Testis (tissue), 2 donors: ENCODE data around the gene KCTD14.

Experiments
- POLR2A ChIP-seq: fragments of 450-650 bp; IDR thresholded peaks from one replicate; pipeline ENCODE4 v1.6.1; 2017; ENCODE audit warnings: antibody characterized with exemption, mild to moderate bottlenecking, moderate library complexity
- TF ChIP-seq, protein P1 (sequence below), 3 experiments: fragments of 450-650 bp in 2 of 3; fragments of 200-600 bp in 1 of 3; sonication (generic) in 1 of 3; IDR thresholded peaks; one replicate each; pipeline ENCODE4 v1.5.1; 2016 to 2019; ENCODE audit warnings: antibody characterized with exemption in 3 of 3, mild to moderate bottlenecking in 2 of 3, moderate library complexity in 1 of 3

DNA sequence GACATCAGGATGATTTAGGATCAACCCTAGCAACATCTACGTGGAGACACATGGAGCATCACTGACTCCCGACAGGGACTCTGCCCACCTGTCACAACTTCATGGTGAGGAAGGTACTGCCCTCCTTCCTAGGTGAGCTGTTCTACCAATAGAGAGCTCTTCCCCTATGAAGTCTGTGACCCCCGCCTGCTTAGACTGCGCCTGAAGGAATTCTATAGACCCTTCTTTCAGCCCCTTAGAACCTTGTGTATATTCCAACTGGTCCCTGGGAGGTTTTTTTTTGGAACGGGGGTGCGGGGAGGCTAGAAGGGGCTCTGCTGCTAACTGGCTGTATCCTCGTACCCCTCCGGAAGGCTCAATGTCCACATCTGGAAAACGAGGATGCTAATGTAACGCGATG is 29.2 kb downstream of the KCTD14 start:
- TF ChIP-seq, protein P1, sequence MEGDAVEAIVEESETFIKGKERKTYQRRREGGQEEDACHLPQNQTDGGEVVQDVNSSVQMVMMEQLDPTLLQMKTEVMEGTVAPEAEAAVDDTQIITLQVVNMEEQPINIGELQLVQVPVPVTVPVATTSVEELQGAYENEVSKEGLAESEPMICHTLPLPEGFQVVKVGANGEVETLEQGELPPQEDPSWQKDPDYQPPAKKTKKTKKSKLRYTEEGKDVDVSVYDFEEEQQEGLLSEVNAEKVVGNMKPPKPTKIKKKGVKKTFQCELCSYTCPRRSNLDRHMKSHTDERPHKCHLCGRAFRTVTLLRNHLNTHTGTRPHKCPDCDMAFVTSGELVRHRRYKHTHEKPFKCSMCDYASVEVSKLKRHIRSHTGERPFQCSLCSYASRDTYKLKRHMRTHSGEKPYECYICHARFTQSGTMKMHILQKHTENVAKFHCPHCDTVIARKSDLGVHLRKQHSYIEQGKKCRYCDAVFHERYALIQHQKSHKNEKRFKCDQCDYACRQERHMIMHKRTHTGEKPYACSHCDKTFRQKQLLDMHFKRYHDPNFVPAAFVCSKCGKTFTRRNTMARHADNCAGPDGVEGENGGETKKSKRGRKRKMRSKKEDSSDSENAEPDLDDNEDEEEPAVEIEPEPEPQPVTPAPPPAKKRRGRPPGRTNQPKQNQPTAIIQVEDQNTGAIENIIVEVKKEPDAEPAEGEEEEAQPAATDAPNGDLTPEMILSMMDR (IDR thresholded peaks at IDR 0.05), result no peak
- TF ChIP-seq POLR2A, result no peak
